Activated T-cell treated with anti-CD3 and anti-CD28 coated beads, Interleukin-2, amount 50 U/mL, for 24 hours (primary cell): Measurements from ENCODE around the gene NTN4.
"Not testable (repeated sequence)": the region's sequence is repeated elsewhere in the genome, so short reads cannot be mapped to it uniquely, and the experiment has no call there.

Experiments used
- DNase-seq: peaks from one replicate; pipeline ENCODE4 v3.0.0-alpha.2; 2020
- H3K27ac Mint-ChIP-seq: 2 replicates; pipeline ENCODE4 v1.8.0; 2020; ENCODE audit warnings: mild to moderate bottlenecking, mixed read lengths
- H3K27me3 Mint-ChIP-seq: 2 replicates; pipeline ENCODE4 v1.8.0; 2020; ENCODE audit warnings: mixed read lengths
- H3K36me3 Mint-ChIP-seq: 2 replicates; pipeline ENCODE4 v1.8.0; 2020; ENCODE audit warnings: low read depth, mixed read lengths
- H3K4me1 Mint-ChIP-seq: 2 replicates; pipeline ENCODE4 v1.8.0; 2020; ENCODE audit warnings: low read depth, mixed read lengths
- H3K4me3 Mint-ChIP-seq: 2 replicates; pipeline ENCODE4 v1.8.0; 2020; ENCODE audit warnings: mild to moderate bottlenecking, moderate library complexity, mixed read lengths
- H3K9me3 Mint-ChIP-seq: 2 replicates; pipeline ENCODE4 v1.8.0; 2020; ENCODE audit warnings: mixed read lengths

Gene NTN4

GRCh38 chr12:95775466-95775865 lies 15.1 kb downstream of the NTN4 start:
- peaks cover 44% of the 10 kb centered on the region for H3K27me3 Mint-ChIP-seq
- not testable (repeated sequence) for DNase-seq, H3K4me1 Mint-ChIP-seq, H3K27ac Mint-ChIP-seq, H3K9me3 Mint-ChIP-seq, H3K4me3 Mint-ChIP-seq, H3K36me3 Mint-ChIP-seq

GRCh38 chr12:95774311-95775045 lies 16.1 kb downstream of the NTN4 start:
- Mint-ChIP-seq H3K36me3 (no peaks in the 10 kb centered on the region), H3K27ac (no peak overlapping the region), H3K9me3 (no peaks in the 10 kb centered on the region), H3K4me1 (no peaks in the 10 kb centered on the region), H3K4me3 (no peak overlapping the region), H3K27me3 (peaks cover 40% of the 10 kb centered on the region)
- no peak for DNase-seq

- Mint-ChIP-seq H3K9me3 (no peaks in the 10 kb centered on the region), H3K4me3 (no peak overlapping the region), H3K36me3 (no peaks in the 10 kb centered on the region), H3K27me3 (peaks cover 37% of the 10 kb centered on the region), H3K27ac (no peak overlapping the region), H3K4me1 (no peaks in the 10 kb centered on the region)
- DNase-seq, result no peak
These were observed 17.2 kb downstream of the NTN4 start for GRCh38 chr12:95773320-95773719.

GRCh38 chr12:95767703-95768102 lies 22.9 kb downstream of the NTN4 start:
- Mint-ChIP-seq H3K36me3 (no peaks in the 10 kb centered on the region), H3K4me3 (no peak overlapping the region), H3K27me3 (peaks cover 32% of the 10 kb centered on the region), H3K9me3 (no peaks in the 10 kb centered on the region), H3K4me1 (peaks cover 1% of the 10 kb centered on the region), H3K27ac (no peak overlapping the region)
- no peak for DNase-seq

- Mint-ChIP-seq H3K4me1 (peaks cover 4% of the 10 kb centered on the region), H3K27me3 (peaks cover 30% of the 10 kb centered on the region), H3K4me3 (no peak overlapping the region), H3K27ac (no peak overlapping the region), H3K36me3 (no peaks in the 10 kb centered on the region), H3K9me3 (no peaks in the 10 kb centered on the region)
- DNase-seq, result no peak
These were observed 24.1 kb downstream of the NTN4 start for GRCh38 chr12:95766356-95767019.

- no peak overlapping the region for H3K4me3 Mint-ChIP-seq
- no peaks in the 10 kb centered on the region for H3K9me3 Mint-ChIP-seq
- no peak for DNase-seq
- peaks cover 4% of the 10 kb centered on the region for H3K4me1 Mint-ChIP-seq
- no peak overlapping the region for H3K27ac Mint-ChIP-seq
- peaks cover 36% of the 10 kb centered on the region for H3K27me3 Mint-ChIP-seq
- H3K36me3 Mint-ChIP-seq, result no peaks in the 10 kb centered on the region
These were observed 25.7 kb downstream of the NTN4 start for GRCh38 chr12:95764848-95765247.

- no peak for DNase-seq
- H3K4me3 Mint-ChIP-seq, result no peak overlapping the region
- H3K36me3 Mint-ChIP-seq, result no peaks in the 10 kb centered on the region
- no peak overlapping the region for H3K27ac Mint-ChIP-seq
- peaks cover 34% of the 10 kb centered on the region for H3K27me3 Mint-ChIP-seq
- H3K9me3 Mint-ChIP-seq, result no peaks in the 10 kb centered on the region
- peaks cover 4% of the 10 kb centered on the region for H3K4me1 Mint-ChIP-seq
These were observed 26.7 kb downstream of the NTN4 start for GRCh38 chr12:95763809-95764253.

- Mint-ChIP-seq H3K27me3 (peaks cover 34% of the 10 kb centered on the region), H3K27ac (no peak overlapping the region), H3K4me1 (peaks cover 4% of the 10 kb centered on the region), H3K9me3 (no peaks in the 10 kb centered on the region), H3K4me3 (no peak overlapping the region), H3K36me3 (no peaks in the 10 kb centered on the region)
- DNase-seq, result no peak
These were observed 28.3 kb downstream of the NTN4 start for GRCh38 chr12:95762123-95762785.

GRCh38 chr12:95760371-95760770 lies 30.2 kb downstream of the NTN4 start:
- peaks cover 4% of the 10 kb centered on the region for H3K4me1 Mint-ChIP-seq

GRCh38 chr12:95759718-95760117 lies 30.8 kb downstream of the NTN4 start:
- peaks cover 4% of the 10 kb centered on the region for H3K4me1 Mint-ChIP-seq
- no peak overlapping the region for H3K4me3 Mint-ChIP-seq
- H3K9me3 Mint-ChIP-seq, result no peaks in the 10 kb centered on the region

More at GRCh38 chr12:95760371-95760770, 30.2 kb downstream of the NTN4 start:
- Mint-ChIP-seq H3K4me3 (no peak overlapping the region), H3K27ac (no peak overlapping the region), H3K36me3 (no peaks in the 10 kb centered on the region), H3K27me3 (peaks cover 22% of the 10 kb centered on the region), H3K9me3 (no peaks in the 10 kb centered on the region)
- DNase-seq, result no peak

GRCh38 chr12:95759039-95759438 lies 31.5 kb downstream of the NTN4 start:
- Mint-ChIP-seq H3K27ac (no peak overlapping the region), H3K9me3 (no peaks in the 10 kb centered on the region), H3K4me3 (no peak overlapping the region), H3K27me3 (peaks cover 17% of the 10 kb centered on the region), H3K36me3 (no peaks in the 10 kb centered on the region), H3K4me1 (peaks cover 3% of the 10 kb centered on the region)
- DNase-seq, result no peak

More at GRCh38 chr12:95759718-95760117, 30.8 kb downstream of the NTN4 start:
- DNase-seq, result no peak
- Mint-ChIP-seq H3K36me3 (no peaks in the 10 kb centered on the region), H3K27me3 (peaks cover 18% of the 10 kb centered on the region), H3K27ac (no peak overlapping the region)

- Mint-ChIP-seq H3K27ac (no peak overlapping the region), H3K27me3 (peaks cover 6% of the 10 kb centered on the region), H3K36me3 (no peaks in the 10 kb centered on the region), H3K4me1 (no peaks in the 10 kb centered on the region), H3K9me3 (no peaks in the 10 kb centered on the region), H3K4me3 (no peak overlapping the region)
- DNase-seq, result no peak
These were observed 34.2 kb downstream of the NTN4 start for GRCh38 chr12:95756362-95756761.

GRCh38 chr12:95755261-95755865 lies 35.2 kb downstream of the NTN4 start:
- H3K27ac Mint-ChIP-seq, result no peak overlapping the region
- no peaks in the 10 kb centered on the region for H3K4me1 Mint-ChIP-seq
- H3K36me3 Mint-ChIP-seq, result no peaks in the 10 kb centered on the region
- H3K4me3 Mint-ChIP-seq, result no peak overlapping the region
- no peaks in the 10 kb centered on the region for H3K9me3 Mint-ChIP-seq
- peaks cover 3% of the 10 kb centered on the region for H3K27me3 Mint-ChIP-seq
- no peak for DNase-seq

GRCh38 chr12:95746062-95746461 lies 44.5 kb downstream of the NTN4 start:
- H3K27ac Mint-ChIP-seq, H3K4me1 Mint-ChIP-seq, H3K4me3 Mint-ChIP-seq, DNase-seq, H3K27me3 Mint-ChIP-seq, H3K9me3 Mint-ChIP-seq, H3K36me3 Mint-ChIP-seq: not testable (repeated sequence)
